Cerebellar cortex (tissue), 1 donor: ENCODE measurements around the gene CAND2.

ENCODE experiments used
- DNase-seq: peaks from one replicate; pipeline ENCODE4 v3.0.0-alpha.2; 2015; ENCODE audit warnings: low spot score

Gene CAND2

GRCh38 chr3:12796171-12797123 lies at the start of gene CAND2:
Gene CAND2 (plus strand): TSS chr3:12796680. CDS start chr3:12796721, 41 bp downstream.
- peak; percentile 44 for DNase-seq

- no peak for DNase-seq
Measured at GRCh38 chr3:12748477-12748876, 48.0 kb upstream of the CAND2 start.

DNA sequence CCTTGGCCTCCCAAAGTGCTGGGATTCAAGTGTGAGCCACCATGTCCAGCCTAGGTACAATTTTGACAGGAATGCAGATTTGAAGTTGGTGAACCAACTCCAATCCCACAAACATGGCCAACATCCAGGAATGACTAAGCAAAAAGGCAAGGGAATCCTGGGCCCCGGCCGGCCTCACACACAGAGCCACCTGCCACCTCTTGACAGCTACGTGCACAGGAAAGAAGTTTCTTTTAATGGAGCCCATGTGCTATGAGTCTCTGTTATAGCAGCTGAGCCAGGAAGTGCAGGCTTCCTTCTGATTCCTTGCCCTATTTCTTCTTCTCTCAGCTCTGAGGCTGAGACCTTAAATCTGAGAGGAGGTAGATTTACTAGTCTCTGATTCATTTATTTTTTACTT lies 46.3 kb upstream of the CAND2 start:
- peak; percentile 85 for DNase-seq

DNA sequence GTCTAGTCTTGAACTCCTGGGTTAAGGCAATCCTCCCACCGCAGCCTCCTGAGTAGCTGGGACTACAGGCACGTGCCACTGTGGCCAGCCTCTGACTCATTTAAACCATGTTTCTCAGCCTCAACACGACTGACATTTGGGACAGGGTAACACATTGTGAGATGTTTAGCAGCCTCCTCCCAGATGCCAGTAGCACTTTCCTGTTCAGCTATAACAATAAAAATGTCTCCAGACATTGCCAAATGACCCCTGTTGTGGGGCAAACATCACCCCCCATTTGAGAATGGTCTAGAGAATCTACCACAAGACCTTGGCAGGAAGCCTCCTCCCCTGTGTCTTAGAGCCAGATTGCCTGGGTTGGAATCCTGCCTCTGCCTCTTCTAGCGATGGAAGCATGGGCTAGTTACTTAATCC lies 45.8 kb upstream of the CAND2 start:
- DNase-seq, result peak; percentile 51

DNA sequence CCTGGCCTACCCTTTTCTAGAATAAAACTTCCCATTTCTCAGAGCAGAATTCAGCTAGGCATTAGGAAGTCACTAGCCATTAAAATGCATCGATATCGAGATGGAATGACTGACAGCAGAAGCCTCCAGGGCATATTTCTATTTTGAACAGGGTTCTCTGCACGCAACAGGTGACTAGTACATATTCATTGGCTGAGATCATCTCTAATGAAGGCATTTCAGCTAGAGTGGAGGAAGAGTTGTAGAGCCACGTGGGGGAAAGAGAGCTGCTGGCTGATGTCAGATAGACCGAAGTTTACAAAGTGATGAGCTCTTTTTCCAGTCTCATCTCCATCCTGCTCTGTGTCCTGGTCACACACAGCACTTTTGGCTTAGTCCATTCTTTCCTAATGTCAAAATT lies 44.9 kb upstream of the CAND2 start:
- no peak for DNase-seq

- DNase-seq, result no peak
Measured at GRCh38 chr3:12752102-12752501, 44.4 kb upstream of the CAND2 start.

DNA sequence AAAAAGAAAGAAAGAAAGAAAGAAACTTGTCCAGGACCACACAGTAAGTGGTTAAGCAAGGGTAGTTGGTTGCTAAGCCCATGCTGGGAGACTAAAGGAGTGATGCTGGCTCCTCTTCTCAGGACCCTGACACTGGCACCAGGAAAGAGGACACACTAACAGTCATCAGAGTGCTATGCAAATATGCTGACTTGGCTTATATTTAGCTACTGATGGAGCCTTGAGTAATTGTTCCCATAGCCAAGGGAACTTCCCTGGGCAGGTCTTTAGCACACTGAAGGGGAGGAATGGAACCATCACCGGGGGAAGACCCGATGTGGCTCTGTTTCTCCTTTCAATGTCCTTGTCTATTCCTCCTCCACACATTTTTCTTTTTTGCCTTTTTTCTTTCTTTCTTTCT lies 43.7 kb upstream of the CAND2 start:
- DNase-seq, result no peak

GRCh38 chr3:12753275-12754028 lies 43.0 kb upstream of the CAND2 start:
- DNase-seq, result no peak

DNA sequence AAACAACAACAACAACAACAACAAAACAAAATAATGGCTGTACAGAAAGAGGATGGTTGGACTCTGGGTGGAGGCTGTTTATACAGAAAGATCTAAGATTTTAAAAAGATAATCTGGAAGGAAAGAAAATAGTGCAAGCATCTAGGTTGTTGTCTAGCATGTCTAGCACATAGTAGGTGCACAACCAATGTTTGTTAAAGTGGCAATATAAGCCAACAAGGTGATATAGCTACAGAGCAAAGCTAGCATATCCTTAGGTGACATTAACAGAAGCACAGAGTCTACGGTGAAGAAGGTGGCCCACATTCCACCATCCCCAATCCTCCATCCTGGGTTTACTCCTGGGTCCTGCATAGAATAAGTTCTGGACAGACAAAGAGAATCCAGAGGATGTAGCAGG lies 42.2 kb upstream of the CAND2 start:
- no peak for DNase-seq

- DNase-seq, result no peak
Measured at GRCh38 chr3:12755754-12756153, 40.7 kb upstream of the CAND2 start.

DNA sequence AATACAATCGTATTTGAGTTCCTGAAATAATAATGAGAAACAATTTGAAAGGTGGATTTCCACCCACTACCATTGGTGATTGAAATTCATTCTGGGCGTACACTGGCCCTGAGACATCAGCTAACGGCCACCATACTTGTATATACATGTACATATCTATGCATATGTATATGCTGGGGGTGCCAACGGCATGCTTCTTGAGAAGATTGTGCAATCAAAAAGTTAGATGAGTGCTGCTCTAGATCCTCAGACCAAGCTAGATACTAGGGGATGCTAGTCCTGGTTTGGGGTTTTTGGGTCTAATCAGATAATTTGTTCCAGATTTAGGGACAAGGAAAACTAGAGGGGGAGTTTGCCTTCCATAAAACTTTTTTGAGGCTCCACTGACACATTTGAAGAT lies 40.3 kb upstream of the CAND2 start:
- DNase-seq, result no peak

DNA sequence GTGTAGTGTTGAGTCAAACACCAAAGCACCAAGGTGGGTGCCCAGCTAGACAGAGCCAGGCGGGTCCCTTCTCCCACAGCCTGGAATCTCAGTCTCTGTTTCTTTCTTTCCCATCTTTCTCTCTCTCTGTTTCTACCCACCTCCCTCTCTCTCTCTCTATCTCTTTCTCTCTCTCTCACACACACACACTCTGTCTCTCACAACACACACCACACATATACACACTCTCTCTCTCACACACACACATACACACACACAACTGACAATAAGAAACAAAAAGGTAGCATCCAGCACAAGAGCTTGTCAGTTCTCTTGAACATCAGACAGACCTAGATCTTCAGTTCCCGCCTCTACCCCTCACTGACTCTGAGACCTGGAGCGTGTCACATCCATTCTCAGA lies 39.8 kb upstream of the CAND2 start:
- no peak for DNase-seq

DNA sequence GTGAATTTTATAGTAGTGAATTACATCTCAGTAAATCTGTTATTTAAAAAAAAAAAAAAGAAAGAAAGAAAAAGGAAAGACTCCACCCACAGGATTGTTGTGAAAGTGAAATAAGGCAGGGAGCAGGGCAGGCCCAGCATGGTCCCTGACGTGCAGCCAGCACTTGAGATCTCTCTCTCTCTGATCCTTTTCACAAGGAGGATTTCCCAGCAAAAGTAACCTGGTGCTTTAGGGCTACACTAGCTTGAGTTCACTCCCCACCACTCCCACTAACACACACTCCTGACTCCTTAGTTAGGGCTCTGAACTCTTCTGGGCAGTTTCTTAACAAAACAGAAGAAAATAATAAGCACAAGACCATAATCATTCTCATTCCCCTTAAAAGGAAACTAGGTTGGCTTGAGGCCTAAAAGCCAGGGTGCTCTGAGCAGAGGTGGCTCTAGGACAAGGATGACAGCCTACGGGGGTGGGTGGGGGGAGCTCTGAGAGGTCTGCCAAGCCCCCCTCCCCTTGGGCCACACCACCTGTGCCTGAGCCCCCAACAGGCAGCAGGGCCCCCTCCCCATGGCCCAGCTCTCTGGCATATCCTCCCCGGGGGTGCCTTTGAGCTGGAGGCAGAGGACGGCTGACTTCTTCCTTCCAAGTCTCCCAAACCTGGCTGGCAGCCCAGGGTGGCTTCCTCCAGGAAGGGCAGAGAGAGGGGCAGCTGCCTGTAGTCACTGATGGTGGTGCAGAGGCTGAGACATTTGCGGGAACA lies 38.3 kb upstream of the CAND2 start:
- peak; percentile 5 for DNase-seq

DNA sequence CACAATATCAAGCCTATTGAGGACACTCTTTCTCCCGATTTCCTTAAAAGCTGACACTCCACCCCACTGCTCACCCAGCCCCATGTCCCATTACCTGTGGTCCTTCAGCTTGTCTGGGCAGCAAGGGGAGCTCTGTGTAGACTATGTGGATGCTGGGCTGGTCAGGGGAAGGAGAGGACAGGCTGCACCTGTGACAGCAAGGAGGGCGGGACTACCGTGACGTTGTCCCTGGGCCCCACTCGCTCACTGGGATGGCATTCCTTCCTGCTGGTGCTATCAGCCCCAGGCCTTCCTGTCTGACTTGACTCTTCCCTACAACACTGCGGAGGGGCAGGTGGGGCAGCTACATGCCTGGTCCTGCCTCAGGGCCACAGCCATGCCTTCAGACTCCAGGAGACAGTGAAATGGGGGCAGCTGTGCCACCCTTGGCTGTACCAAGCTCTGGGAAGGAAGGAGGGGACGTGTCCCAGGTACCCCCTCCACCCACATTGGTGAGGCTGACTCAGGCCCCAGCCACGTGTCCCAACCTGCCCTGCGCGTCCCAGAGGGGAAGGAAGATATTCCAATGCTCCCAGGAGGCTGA lies 37.3 kb upstream of the CAND2 start, which contains the start of gene TMEM40:
TSS of gene TMEM40 (minus strand) at position 163 of the 583 bp plus-strand sequence. CDS start 9,427 bp downstream, outside the sequence.
- DNase-seq, result no peak

GRCh38 chr3:12759693-12760565 lies 36.6 kb upstream of the CAND2 start:
- DNase-seq, result no peak

DNA sequence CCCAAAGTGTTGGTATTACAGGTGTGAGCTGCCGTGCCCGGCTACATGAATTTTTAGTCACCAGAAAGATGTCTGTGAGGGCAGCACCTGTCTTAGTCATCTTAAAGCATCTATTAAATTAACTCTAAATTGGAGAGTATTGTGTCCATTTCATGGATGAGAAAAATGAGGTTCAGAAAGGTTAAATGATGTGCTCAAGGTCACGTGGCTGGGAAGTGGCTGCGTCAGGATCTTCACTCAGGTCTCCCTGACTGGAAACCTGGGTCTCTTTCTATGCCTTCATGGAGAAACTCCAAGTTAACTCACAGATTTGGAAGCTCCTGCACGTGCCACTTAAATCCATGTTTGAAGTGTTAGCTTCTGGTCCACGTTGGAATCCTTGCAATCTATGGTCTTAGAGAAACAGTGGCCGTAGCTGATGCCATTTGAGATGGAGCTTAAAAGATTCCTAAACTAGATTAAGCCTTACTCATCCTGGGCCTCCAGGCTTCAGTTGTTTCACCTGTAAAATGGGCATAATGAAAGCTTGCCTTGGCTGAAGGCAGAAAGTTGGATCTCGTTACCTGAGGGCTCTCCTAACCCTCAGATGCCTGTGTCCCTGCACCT lies 32.2 kb upstream of the CAND2 start:
- no peak for DNase-seq

GRCh38 chr3:12766541-12766940 lies 29.9 kb upstream of the CAND2 start:
- DNase-seq, result no peak

- no peak for DNase-seq
Measured at GRCh38 chr3:12768579-12769527, 27.6 kb upstream of the CAND2 start.

GRCh38 chr3:12769761-12770160 lies 26.7 kb upstream of the CAND2 start:
- no peak for DNase-seq
